Measurements from ENCODE around the gene USP48. TPM values are rescaled to one million over a fixed set of nuclear protein-coding genes. Genes with fewer than 3 reads are reported as not detected.

Gene USP48
- total RNA-seq, 1 experiment from 2014 or later: 29.2 TPM

- DNase-seq (ENCODE audit: low read depth): no peak
Observed at GRCh38 chr1:21749109-21749508, 33.8 kb downstream of the USP48 start.

DNA sequence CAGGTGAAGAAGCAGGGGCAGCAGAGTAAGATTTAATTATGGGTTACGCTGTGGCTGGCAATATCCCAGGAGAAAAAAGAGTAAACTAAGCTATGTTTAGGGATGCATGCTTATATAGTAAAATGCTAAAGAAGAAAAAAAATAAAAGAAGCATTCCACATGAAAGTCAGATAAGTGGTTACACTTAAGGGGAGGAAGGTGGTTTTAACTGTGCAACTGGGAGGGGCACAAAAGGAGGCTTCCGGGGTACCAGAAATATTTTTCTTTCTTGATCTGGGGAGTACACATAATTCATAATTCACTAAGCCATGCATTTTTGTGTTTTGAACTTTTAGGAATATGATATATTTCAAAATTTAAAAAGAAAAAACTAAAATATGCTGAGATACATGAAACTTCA lies 39.5 kb downstream of the USP48 start:
- DNase-seq (ENCODE audit: low read depth): no peak

DNA sequence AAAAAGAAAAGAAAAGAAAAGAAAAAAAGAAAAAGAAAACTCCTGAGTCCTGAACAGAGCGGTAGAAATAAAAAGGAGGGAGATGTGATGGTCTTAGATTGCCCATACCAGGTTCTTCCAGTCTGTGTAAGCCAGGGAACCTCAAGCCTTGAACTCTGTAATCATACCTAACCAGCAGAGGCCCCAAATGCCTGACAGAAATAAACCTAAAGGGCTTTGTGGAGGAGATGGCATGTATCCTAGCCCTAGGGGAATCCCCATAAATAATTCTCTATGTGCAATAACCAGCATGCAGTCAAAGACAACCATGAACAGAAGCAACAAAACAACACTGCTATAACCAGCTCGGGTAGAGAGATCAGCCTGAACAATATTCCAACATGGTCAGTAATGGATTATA lies 40.4 kb downstream of the USP48 start:
- DNase-seq (ENCODE audit: low read depth): no peak

- DNase-seq (ENCODE audit: low read depth): no peak
Observed at GRCh38 chr1:21741206-21741605, 41.7 kb downstream of the USP48 start.

DNA sequence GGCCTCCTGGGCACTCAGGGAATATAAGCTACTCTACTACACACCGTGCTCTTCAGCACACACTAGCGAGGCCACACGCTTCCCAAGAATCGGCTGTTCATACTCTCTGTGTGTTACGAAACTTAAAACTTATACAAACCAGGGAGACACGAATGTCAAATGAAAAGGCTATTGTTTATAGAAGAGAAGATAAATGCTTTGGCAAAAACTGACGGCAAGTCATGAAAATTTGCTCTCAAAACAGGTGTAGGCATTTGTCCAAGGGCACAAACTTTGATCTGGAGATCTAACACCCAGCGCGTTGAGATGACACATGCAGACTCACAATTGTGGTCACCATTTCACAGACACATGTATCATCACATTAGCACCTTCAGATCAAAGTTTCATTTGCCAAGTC lies 46.1 kb downstream of the USP48 start:
- no peak for DNase-seq (ENCODE audit: low read depth)

- DNase-seq (ENCODE audit: low read depth): no peak
Observed at GRCh38 chr1:21736011-21736410, 46.9 kb downstream of the USP48 start.

DNA sequence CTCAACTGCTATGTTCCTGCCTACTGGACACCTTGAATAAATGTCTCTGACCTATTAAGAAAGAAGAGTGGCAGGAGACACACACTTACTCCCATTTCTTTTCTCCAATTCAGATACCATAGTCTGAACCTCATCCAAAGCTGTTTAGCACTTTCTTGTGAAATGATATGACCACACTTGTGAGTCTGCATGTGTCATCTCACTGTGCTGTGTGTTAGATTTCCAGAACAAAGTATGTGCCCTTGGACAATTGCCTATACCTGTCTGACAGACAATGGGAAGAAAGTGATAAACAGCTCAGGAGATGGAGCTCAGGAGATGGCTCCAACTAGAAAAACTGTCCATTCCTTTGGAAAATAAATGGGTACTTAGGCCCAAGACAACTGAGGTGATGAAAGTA lies 48.4 kb downstream of the USP48 start:
- no peak for DNase-seq (ENCODE audit: low read depth)

DNA sequence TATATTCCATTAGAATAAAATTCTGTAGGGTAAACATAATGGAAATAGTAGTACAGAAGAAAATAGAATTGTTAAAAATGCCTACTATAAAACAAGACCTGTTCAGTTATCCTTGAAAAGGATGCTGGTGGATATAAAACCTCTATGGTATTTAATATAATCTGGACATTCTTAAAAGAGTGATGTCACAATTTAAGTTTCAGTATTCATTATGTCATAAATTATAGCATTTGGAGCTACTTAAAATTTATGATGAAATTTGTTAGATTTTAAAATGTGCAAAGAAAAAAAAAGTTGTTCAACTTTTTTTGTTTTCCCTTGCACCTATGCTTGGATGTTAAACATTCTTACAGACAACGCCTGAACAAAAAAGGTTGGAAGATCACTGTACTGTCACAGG lies 50.3 kb downstream of the USP48 start:
- no peak for DNase-seq (ENCODE audit: low read depth)

DNA sequence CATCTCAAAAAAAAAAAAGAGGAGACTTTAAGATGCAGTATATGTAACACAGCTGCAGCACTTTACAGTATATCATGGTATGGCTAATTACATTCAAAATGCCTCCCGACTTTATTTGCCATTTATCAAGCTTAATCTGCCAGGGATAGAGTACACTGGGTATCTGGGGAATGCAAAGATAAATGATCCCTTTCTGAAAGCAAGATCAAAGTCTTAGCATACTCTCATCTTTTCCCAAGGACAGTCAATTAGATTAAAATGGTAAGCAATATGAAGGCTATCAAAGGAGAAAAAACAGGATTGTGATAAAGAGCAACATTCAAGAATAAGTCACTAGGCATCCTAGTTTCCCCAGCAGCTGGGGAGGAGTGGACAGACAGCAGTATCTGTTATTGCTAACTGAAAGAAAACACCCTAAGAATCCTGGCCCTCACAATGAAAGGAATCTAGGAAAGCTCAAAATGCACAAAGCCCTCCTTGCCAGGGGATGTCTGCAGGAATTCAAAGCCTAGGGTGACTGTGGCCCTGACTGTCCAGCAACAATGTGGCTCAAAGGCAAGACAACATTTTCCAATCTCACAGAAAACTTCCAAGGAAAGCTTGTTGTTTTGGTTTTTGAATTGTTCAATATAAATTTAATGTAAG lies 57.1 kb downstream of the USP48 start:
- DNase-seq (ENCODE audit: low read depth): no peak

DNA sequence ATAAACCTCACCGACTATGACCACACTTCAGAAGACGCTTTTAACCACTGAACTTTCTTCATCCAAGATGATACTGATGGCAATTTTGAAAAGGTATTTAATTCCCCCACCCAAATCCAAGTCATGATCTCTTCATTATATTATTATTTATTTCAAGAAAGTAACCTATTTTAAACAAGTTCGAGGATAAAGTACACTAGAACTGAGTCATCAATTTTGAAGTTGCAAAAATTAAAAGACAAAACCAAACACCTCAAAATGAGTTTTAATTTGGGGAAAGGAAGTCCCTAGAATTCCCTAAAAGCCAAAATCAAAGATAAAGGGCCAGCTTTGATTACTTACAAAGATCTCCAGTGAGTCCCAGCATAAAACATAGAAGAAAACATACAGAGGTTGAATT lies 58.4 kb downstream of the USP48 start:
- no peak for DNase-seq (ENCODE audit: low read depth)

DNA sequence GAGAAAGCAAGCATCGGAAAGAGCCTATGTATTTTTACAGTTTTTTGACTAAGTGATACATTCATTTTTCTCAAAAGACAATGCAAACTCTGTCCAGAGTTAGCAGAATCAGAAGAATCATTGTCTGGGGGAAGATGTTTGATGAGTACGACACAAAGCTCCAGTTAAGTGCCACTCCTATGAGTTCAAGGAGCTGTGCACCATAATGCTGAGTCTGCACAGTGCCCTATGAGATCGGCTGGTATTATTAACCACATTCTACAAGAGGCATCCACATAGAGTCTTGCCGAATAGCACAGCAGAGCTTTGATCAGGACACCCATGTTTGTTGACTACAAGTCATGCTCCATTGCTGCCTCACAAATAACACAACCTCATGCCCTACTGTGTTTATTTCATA lies 58.9 kb downstream of the USP48 start:
- no peak for DNase-seq (ENCODE audit: low read depth)

DNA sequence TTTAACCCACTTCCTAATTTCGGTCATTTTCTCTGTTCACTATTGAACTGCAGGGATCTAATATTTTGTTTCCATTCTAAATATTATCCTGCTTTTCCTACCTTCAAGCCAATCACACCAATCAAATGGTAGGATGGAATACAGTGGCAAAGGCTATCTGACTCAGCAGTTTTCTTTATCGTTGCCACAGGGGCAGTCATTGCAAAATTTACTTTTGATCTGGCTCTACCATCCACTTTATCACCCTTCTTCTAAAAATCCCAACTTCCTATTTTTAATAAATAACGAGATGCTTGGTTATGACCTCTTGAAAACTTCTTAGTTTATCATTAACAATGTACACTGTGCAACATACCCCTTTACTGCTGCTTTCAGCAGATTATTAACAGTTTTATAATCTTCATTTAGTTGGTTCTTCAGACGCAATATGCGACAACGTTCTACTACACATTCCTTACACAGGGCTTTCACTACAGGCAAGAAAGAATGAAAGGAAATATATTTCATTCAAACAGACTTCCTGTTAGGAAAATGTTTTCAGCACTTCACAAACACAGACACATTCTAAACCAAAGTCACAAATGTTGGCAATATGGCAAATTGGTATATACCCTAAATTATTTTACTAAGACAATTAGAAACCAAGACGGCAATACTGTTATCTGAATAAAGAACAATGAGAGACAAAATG lies 61.5 kb downstream of the USP48 start:
- no peak for DNase-seq (ENCODE audit: low read depth)

- DNase-seq (ENCODE audit: low read depth): no peak
Observed at GRCh38 chr1:21716169-21716568, 66.8 kb downstream of the USP48 start.

GRCh38 chr1:21707891-21708290 lies 75.1 kb downstream of the USP48 start:
- DNase-seq (ENCODE audit: low read depth): no peak

DNA sequence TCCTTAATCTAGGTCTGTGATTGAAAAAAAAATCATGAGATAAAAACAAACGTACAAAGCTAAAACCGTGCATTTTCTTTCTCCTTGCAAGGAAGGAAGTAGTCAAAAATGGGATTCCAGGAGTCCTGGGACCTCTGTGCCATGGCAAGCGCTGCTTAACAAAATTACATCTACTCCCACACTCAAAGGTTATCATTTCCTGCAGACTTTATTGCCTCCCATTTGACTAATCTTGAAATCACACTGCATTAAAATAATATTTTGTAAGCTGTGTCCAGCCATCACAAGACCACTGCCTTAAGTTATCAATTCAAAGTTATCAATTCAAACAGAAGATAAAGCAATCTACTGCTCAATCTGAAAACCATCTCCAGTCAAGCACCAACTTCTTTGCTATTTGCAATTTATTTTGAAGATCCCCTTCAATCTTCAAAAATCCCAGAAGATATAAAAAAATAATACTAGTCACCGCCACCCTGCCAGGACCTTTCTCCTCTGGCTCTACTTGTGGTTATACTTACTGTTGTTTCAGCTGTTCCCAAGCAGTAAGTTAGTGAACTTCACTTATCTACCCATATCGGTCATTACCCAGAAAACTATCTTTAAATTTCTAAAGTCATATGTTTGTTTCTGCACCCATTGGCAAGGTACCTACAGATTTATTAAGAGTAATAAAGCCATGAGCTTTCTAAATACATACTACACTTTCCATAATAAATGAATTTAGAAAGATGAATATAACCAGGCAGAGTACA lies 75.7 kb downstream of the USP48 start:
- DNase-seq (ENCODE audit: low read depth): no peak

DNA sequence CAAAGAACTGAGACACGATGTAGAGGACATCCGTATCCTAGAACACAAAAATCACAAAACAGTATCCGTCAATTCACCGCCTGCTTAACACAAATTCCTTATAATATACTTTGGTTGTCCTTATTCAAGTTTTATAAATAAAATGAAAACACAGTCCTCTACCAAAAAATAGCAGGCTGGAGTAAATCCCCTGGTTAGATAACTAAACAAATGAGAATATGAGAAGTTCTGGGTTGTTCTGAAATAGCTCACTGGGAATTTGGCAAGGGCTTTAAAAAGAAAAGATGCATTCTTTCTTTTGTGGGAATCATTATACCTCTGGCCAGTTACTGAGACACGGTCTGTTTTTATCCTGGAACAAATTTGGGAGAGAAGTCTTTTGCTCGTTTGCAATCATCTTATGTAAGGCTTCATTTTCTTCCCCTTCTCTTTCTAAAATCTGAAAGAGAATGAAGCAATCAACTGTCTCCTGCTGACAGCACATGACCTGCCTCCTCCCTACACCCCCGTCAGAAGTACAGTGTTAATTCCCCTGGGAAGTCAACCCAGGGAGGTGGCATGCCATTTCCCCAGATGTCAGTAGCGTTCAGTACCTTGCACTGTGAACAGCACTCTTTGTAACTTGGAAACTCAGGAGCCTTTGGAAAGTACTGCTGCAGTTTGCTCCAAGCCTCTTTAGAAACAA lies 76.7 kb downstream of the USP48 start:
- DNase-seq (ENCODE audit: low read depth): no peak

DNA sequence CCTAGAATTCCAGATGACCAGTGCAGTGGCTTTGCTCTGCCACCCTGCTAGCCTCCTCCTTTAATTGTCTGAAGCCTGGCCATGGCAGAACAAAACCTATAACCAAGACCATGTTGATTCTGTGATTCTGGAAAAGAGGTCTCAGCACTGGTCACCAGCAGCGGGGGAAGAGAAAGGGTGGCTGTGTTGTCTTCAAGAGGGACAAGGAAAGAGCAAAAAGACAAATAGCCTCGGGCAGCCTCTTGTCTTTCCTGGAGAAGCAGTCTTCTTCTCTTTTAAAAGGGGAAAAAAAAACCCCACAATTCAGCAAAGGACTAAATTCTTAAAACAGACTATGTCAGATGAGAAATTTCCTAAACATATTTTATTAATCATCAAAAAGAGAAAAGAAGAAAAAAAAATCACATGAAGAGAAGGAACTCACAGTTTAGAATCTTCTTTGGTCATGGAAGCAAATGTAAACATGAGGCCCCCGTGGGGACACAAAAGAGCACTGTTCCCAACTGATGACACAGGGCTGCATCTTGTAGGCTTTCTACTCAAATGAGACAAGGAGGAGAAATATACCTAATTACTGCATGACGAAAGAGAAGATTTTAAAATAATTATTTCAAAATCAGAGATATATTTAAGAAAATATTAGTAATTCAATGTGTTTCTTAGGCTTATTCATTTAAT lies 77.5 kb downstream of the USP48 start:
- no peak for DNase-seq (ENCODE audit: low read depth)

GRCh38 chr1:21704145-21704544 lies 78.8 kb downstream of the USP48 start:
- no peak for DNase-seq (ENCODE audit: low read depth)

GRCh38 chr1:21703318-21703963 lies 79.5 kb downstream of the USP48 start:
- DNase-seq (ENCODE audit: low read depth): peak; percentile 45

GRCh38 chr1:21702780-21703179 lies 80.2 kb downstream of the USP48 start:
- no peak for DNase-seq (ENCODE audit: low read depth)

DNA sequence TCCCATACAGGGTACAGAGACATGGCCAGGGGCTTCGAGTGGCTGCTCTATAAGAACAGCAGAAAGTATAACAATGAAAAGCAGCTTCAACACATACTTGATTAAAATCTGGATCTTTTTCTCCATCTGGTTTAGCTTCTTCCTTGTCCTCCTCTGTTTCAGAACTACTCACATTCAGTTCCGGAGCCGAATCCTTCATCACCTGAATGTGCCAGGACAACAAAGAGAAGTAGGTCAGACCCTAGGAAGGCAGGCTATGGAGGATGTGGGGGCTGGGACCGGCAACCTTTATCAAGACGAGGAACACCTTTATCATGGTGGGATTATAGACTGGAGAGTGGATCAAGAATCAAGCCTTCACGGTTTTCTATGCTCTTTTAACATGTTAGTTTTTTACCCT lies 81.5 kb downstream of the USP48 start:
- no peak for DNase-seq (ENCODE audit: low read depth)
